Neural progenitor cell (in vitro differentiated cells): ENCODE data around the gene MBD4.
"Not testable (repeated sequence)": the region's sequence is repeated elsewhere in the genome, so short reads cannot be mapped to it uniquely, and the experiment has no call there.

ENCODE experiments used
- EZH2 ChIP-seq: fragments of 200-600 bp; sonication (generic); IDR thresholded peaks from 2 replicates; pipeline ENCODE4 v1.6.1; 2017; ENCODE audit warnings: antibody characterized with exemption, mild to moderate bottlenecking, moderate library complexity
- TF ChIP-seq, protein P1 (sequence below): fragments of 200-600 bp; sonication (generic); IDR thresholded peaks from 2 replicates; pipeline ENCODE4 v1.5.1; 2017; ENCODE audit warnings: antibody characterized with exemption, mild to moderate bottlenecking

DNA sequence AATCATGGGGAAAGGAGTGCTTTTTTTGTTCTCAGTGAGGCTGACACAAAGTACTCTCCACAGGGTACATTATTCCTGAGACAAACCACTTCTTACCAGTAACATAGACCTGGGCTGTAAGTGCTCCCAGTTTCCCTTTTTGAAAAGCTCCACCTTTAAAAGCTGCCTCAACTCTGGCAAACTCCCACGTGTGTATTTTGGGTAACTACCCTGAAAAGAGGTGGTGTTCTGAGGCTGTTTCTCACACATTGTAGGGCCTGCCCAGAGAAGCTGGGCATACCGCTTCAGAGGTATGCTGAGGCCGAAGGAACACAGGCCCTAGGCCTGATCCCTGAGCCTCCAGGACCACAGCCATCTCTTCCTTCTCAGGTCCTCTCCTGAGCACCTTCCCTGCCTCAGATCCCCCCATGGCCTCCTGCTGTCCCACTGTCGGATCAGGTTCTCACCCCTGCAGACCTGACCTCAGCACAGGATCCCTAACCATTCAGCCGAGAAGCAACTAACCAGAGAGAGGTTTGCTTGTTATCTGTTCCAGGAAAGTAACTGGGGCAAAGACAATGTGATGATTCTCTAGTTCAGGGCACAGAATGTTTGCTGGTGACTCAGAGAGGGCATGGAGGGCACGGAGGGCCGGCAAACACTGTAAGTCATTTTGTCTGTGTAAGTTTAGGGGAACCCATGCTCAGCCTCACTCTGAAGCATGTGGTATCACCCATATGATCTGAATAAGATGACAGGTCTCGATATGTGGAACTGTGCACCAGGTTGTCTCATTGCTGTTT, 47.5 kb downstream of the MBD4 start:
- TF ChIP-seq, protein P1, sequence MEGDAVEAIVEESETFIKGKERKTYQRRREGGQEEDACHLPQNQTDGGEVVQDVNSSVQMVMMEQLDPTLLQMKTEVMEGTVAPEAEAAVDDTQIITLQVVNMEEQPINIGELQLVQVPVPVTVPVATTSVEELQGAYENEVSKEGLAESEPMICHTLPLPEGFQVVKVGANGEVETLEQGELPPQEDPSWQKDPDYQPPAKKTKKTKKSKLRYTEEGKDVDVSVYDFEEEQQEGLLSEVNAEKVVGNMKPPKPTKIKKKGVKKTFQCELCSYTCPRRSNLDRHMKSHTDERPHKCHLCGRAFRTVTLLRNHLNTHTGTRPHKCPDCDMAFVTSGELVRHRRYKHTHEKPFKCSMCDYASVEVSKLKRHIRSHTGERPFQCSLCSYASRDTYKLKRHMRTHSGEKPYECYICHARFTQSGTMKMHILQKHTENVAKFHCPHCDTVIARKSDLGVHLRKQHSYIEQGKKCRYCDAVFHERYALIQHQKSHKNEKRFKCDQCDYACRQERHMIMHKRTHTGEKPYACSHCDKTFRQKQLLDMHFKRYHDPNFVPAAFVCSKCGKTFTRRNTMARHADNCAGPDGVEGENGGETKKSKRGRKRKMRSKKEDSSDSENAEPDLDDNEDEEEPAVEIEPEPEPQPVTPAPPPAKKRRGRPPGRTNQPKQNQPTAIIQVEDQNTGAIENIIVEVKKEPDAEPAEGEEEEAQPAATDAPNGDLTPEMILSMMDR, result not testable (repeated sequence)
- TF ChIP-seq EZH2, result not testable (repeated sequence)
